AG04450 (cell line): Measurements from ENCODE around the gene ERC1. TPM values are rescaled to one million over a fixed set of nuclear protein-coding genes. Genes with fewer than 3 reads are reported as not detected.

Experiments used
- CTCF ChIA-PET: fragments of 300-600, 350-600 bp; formaldehyde crosslinking; extraction: SDS; loops from one replicate; lab custom pipeline; 2022; ENCODE audit warnings: antibody characterized with exemption, inconsistent platforms; lab: Charles Lee
- POLR2A ChIA-PET: fragments of 350-600 bp; formaldehyde crosslinking; extraction: SDS; loops from one replicate; lab custom pipeline; 2021; ENCODE audit warnings: antibody characterized with exemption, inconsistent platforms; lab: Yijun Ruan, JAX
- DNase-seq: peaks from one replicate; pipeline ENCODE4 v3.0.0-alpha.2; 2011; ENCODE audit warnings: low read depth, low spot score
- H3K27ac ChIP-seq: one replicate; pipeline ENCODE4 v1.5.1; 2012; ENCODE audit warnings: low read depth, low read length, control low read depth
- H3K27me3 ChIP-seq: one replicate; pipeline ENCODE4 v1.6.0; 2012; ENCODE audit warnings: low read length; ENCODE audit not compliant: control insufficient read depth, insufficient read depth
- H3K4me3 ChIP-seq: 2 replicates; pipeline ENCODE4 v1.5.1; 2011; ENCODE audit warnings: mild to moderate bottlenecking, low read depth, low read length, control low read depth
- H3K9me3 ChIP-seq: 2 replicates; pipeline ENCODE4 v1.5.1; 2012; ENCODE audit warnings: low read length; ENCODE audit not compliant: control insufficient read depth, insufficient read depth
- polyA plus RNA-seq: library from polyadenylated mRNA; depleted of rRNA; stranded (reverse); fragments of >200 nt; gene quantifications from 2 replicates; pipeline ENCODE4 v1.2.3, GENCODE V29; 2011
- TF ChIP-seq, protein P1 (sequence below): IDR thresholded peaks from 2 replicates; pipeline ENCODE4 v1.5.1; 2011; ENCODE audit warnings: low read depth, low read length, control low read depth, inconsistent platforms

Gene ERC1
- polyA plus RNA-seq, 1 experiment: 28.6 TPM

DNA sequence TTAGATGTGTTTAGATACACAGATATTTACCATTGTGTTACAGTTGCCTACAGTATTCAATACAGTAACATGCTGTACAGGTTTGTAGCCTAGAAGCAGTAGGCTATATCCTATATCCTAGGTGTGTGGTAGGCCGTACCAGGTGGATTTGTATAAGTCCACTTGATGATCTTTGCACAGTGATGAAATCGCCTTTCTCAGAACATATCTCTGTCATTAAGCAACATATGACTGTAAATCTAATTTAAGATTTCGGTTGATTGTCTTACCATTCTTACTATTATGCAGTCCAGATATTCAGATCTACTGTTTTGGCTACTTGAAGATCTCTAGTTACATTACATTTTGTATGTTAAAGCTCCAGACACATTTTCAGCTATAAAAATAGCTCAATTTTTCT lies 39.8 kb downstream of the ERC1 start:
- POLR2A ChIA-PET: no interaction called here
- H3K4me3 ChIP-seq: no peak overlapping the region
- no peak overlapping the region for H3K27ac ChIP-seq
- H3K9me3 ChIP-seq: no peaks in the 10 kb centered on the region
- no peaks in the 10 kb centered on the region for H3K27me3 ChIP-seq
- DNase-seq: no peak
- TF ChIP-seq, protein P1, sequence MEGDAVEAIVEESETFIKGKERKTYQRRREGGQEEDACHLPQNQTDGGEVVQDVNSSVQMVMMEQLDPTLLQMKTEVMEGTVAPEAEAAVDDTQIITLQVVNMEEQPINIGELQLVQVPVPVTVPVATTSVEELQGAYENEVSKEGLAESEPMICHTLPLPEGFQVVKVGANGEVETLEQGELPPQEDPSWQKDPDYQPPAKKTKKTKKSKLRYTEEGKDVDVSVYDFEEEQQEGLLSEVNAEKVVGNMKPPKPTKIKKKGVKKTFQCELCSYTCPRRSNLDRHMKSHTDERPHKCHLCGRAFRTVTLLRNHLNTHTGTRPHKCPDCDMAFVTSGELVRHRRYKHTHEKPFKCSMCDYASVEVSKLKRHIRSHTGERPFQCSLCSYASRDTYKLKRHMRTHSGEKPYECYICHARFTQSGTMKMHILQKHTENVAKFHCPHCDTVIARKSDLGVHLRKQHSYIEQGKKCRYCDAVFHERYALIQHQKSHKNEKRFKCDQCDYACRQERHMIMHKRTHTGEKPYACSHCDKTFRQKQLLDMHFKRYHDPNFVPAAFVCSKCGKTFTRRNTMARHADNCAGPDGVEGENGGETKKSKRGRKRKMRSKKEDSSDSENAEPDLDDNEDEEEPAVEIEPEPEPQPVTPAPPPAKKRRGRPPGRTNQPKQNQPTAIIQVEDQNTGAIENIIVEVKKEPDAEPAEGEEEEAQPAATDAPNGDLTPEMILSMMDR: no peak
- CTCF ChIA-PET: no interaction called here

DNA sequence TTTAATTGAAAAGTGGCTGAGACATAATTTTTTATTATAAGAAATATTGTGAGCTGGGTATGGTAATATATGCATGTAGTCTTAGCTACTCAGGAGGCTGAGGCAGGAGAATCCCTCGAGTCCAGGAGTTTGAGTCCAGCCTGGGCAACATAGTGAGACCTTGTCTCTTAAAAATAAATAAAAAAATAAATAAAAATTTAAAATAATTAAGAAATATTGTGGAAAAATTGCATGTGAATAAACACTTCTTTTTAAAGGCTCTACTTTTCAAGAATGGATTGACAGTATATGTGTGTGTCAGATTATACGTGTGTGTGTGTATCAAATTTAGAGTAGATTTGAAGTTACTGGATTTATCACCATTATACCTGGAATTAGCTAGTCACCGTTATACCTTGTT lies 43.2 kb downstream of the ERC1 start:
- Histone ChIP-seq H3K27ac (no peak overlapping the region), H3K9me3 (no peaks in the 10 kb centered on the region), H3K27me3 (no peaks in the 10 kb centered on the region), H3K4me3 (no peak overlapping the region)
- DNase-seq: no peak
- ChIA-PET POLR2A (no interaction called here), CTCF (no interaction called here)
- TF ChIP-seq, protein P1: no peak

DNA sequence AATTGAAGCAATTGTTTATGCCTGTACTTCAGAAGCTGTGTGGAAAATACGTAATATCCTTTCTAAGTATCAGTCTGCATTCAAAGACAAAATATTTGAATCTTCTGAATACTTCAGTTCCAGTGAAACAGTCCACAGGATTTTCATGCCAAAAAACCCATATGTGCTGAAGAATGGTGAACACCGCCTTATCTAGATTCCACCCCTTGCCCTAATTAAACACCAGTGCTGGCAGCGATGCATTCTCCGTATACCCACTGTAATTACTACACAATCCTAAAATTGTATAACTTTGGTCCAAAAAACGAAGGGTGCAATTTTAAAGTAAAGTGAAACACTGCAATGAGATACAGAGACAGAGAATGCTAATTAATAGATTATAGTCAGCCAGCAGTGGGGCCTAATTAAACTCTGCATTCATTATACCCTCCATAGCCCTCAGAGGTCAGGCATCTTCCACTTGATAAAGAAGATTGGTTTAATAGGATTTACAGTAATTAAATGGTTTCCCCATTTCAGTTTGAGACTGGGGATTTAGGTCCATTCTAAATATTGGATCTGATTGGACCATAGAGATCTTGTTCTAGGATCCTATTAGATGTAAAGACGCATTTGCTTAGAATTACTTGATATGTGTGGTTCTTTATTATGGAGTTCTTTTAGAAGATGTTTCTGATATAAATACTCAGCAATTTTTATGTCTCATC lies 43.9 kb downstream of the ERC1 start:
- no peaks in the 10 kb centered on the region for H3K9me3 ChIP-seq
- no peak overlapping the region for H3K27ac ChIP-seq
- ChIA-PET POLR2A (no interaction called here), CTCF (no interaction called here)
- TF ChIP-seq, protein P1: no peak
- no peak for DNase-seq
- no peaks in the 10 kb centered on the region for H3K27me3 ChIP-seq
- no peak overlapping the region for H3K4me3 ChIP-seq

DNA sequence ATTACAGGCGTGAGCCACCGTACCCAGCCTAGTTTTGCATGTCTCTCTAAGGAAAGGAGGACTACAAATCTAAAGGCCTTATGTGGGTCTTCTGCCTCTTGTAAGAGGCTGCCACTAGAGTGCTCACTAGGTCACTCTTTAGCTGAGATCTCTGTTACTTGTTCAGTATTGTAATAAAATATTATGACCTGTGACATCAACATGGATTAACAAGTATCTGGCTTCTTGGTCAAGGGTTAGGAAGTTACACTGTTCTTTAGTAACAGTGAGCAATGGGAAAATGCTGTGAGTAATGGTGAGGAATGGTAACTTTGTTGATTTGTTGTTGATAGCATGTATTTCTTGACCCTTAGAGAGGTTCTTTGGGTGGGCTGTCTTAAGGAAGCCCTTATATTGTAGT lies 50.5 kb downstream of the ERC1 start:
- Histone ChIP-seq H3K27ac (no peak overlapping the region), H3K4me3 (no peak overlapping the region), H3K27me3 (no peaks in the 10 kb centered on the region), H3K9me3 (no peaks in the 10 kb centered on the region)
- TF ChIP-seq, protein P1: no peak
- DNase-seq: no peak
- ChIA-PET POLR2A (interaction anchor here (0.6 kb wide), 1 partner anchor 26 kb away, joined by 3 read pairs; no protein-coding TSS in a partner anchor), CTCF (no interaction called here)

DNA sequence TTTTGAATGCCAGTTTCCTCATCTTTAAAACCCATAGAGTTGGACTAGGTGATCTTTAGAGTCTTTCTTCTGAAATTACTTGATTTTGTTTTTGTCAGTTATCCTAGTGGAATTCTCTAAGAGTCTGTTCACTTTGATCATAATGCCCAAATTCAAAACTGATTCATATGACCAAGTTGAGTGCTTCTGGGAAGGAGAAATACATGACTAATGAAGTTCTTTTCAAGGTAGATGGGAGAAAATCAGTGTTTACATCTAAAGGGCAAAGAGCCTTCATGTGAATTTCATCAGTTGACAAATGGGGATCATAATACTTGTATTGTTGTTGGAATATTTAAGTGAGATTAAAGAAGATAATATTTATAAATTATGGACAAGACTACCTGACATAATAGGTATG lies 53.2 kb downstream of the ERC1 start:
- TF ChIP-seq, protein P1: no peak
- no peak overlapping the region for H3K27ac ChIP-seq
- H3K4me3 ChIP-seq: no peak overlapping the region
- no peak for DNase-seq
- H3K9me3 ChIP-seq: no peaks in the 10 kb centered on the region
- ChIA-PET CTCF (no interaction called here), POLR2A (no interaction called here)
- H3K27me3 ChIP-seq: no peaks in the 10 kb centered on the region
